IMR-90 (cell line): ENCODE results near the gene ASMTL. TPM values are rescaled to one million over a fixed set of nuclear protein-coding genes. Genes with fewer than 3 reads are reported as not detected.

Source experiments
- ATAC-seq: fragments of 200-7000 bp; cut with Tn5 transposase; 2 replicates; pipeline ENCODE4 v1.9.1; 2020; ENCODE audit warnings: low read depth, mild to moderate bottlenecking, moderate library complexity
- BruUV-seq: library from RNA; stranded (reverse); fragments of 400-500 nt; replicated peaks from 2 replicates; lab custom pipeline; 2021; lab: Mats Ljungman, UMichigan
- CTCF ChIA-PET: fragments of 300-600 bp; formaldehyde crosslinking; extraction: SDS; loops from one replicate; lab custom pipeline; 2021; ENCODE audit warnings: antibody characterized with exemption; lab: Yijun Ruan, JAX
- POLR2A ChIA-PET: fragments of 300-600 bp; sonication (Branson Sonifier 250); formaldehyde crosslinking; loops from one replicate; lab custom pipeline; 2022; ENCODE audit warnings: antibody characterized with exemption; ENCODE audit not compliant: unreplicated experiment; lab: Charles Lee
- DNase-seq: peaks from one replicate; pipeline ENCODE4 v3.0.0; 2013
- H2AFZ ChIP-seq: replicated peaks from 2 replicates; pipeline ENCODE3; 2013; ENCODE audit warnings: low read length, mild to moderate bottlenecking; ENCODE audit not compliant: poor library complexity
- H2AK5ac ChIP-seq: 2 replicates; pipeline ENCODE4 v1.6.1; 2013; ENCODE audit warnings: low read depth, low read length, inconsistent platforms
- H2AK9ac ChIP-seq: replicated peaks from 2 replicates; pipeline ENCODE3; 2013; ENCODE audit warnings: mild to moderate bottlenecking, low read depth, low read length, moderate library complexity; ENCODE audit not compliant: poor library complexity
- H2BK120ac ChIP-seq: 2 replicates; pipeline ENCODE4 v1.6.1; 2013; ENCODE audit warnings: low read depth, low read length, inconsistent platforms
- H2BK15ac ChIP-seq: 3 replicates; pipeline ENCODE4 v1.6.1; 2013; ENCODE audit warnings: low read depth, low read length, inconsistent platforms
- H2BK20ac ChIP-seq: 2 replicates; pipeline ENCODE4 v1.6.1; 2013; ENCODE audit warnings: low read depth, mild to moderate bottlenecking, inconsistent platforms, low read length, moderate library complexity
- H2BK5ac ChIP-seq: 2 replicates; pipeline ENCODE4 v1.6.1; 2013; ENCODE audit warnings: mild to moderate bottlenecking, low read depth, low read length, inconsistent platforms; ENCODE audit not compliant: poor library complexity, severe bottlenecking
- H3K14ac ChIP-seq: replicated peaks from 2 replicates; pipeline ENCODE4 v1.6.1; 2013; ENCODE audit warnings: low read depth, low read length, inconsistent platforms
- H3K18ac ChIP-seq: 2 replicates; pipeline ENCODE4 v1.6.1; 2013; ENCODE audit warnings: low read depth, low read length, control low read depth
- H3K23ac ChIP-seq: 2 replicates; pipeline ENCODE4 v1.6.1; 2013; ENCODE audit warnings: low read depth, low read length, inconsistent platforms
- H3K27ac ChIP-seq: 2 replicates; pipeline ENCODE4 v1.5.1; 2013; ENCODE audit warnings: mild to moderate bottlenecking, control low read depth, low read length; ENCODE audit not compliant: insufficient read depth
- H3K27me3 ChIP-seq: 2 replicates; pipeline ENCODE4 v1.6.1; 2013; ENCODE audit warnings: low read length; ENCODE audit not compliant: control insufficient read depth, insufficient read depth
- H3K36me3 ChIP-seq: 2 replicates; pipeline ENCODE4 v1.6.1; 2013; ENCODE audit warnings: low read length, mixed read lengths; ENCODE audit not compliant: control insufficient read depth, insufficient read depth
- H3K4ac ChIP-seq: 2 replicates; pipeline ENCODE4 v1.6.1; 2013; ENCODE audit warnings: low read depth, low read length, inconsistent platforms
- H3K4me1 ChIP-seq: 2 replicates; pipeline ENCODE4 v1.6.1; 2013; ENCODE audit warnings: low read length, mixed read lengths; ENCODE audit not compliant: control insufficient read depth, insufficient read depth
- H3K4me2 ChIP-seq: 2 replicates; pipeline ENCODE4 v1.6.1; 2013; ENCODE audit warnings: low read depth, mild to moderate bottlenecking, control low read depth, low read length, moderate library complexity
- H3K4me3 ChIP-seq: 2 replicates; pipeline ENCODE4 v1.5.1; 2013; ENCODE audit warnings: low read depth, mild to moderate bottlenecking, control low read depth, low read length, moderate library complexity; ENCODE audit not compliant: insufficient read depth
- H3K56ac ChIP-seq: 2 replicates; pipeline ENCODE4 v1.6.1; 2013; ENCODE audit warnings: low read length, inconsistent platforms; ENCODE audit not compliant: insufficient read depth; ENCODE audit errors: extremely low read depth
- H3K79me1 ChIP-seq, 2 experiments: 2 replicates each; pipeline ENCODE4 v1.6.1; 2013; ENCODE audit warnings: low read length in 2 of 2, inconsistent platforms in 1 of 2, low read depth in 1 of 2
- H3K9ac ChIP-seq: 2 replicates; pipeline ENCODE4 v1.6.1; 2013; ENCODE audit warnings: low read depth, low read length, control low read depth
- H3K9me1 ChIP-seq: 2 replicates; pipeline ENCODE4 v1.6.1; 2013; ENCODE audit warnings: low read length, inconsistent platforms; ENCODE audit not compliant: insufficient read depth
- H3K9me3 ChIP-seq: 2 replicates; pipeline ENCODE4 v1.6.1; 2013; ENCODE audit warnings: low read length; ENCODE audit not compliant: control insufficient read depth, insufficient read depth
- H4K20me1 ChIP-seq: 2 replicates; pipeline ENCODE4 v1.6.1; 2013; ENCODE audit warnings: low read length, inconsistent platforms; ENCODE audit not compliant: insufficient read depth
- H4K5ac ChIP-seq: 2 replicates; pipeline ENCODE4 v1.6.1; 2013; ENCODE audit warnings: mild to moderate bottlenecking, low read depth, low read length, control low read depth
- H4K8ac ChIP-seq, 2 experiments: 2 replicates each; pipeline ENCODE4 v1.6.1; 2013; ENCODE audit warnings: low read depth in 2 of 2, low read length in 2 of 2, control low read depth in 1 of 2, inconsistent platforms in 1 of 2
- H4K91ac ChIP-seq: 2 replicates; pipeline ENCODE4 v1.6.1; 2013; ENCODE audit warnings: low read depth, low read length, inconsistent platforms; ENCODE audit not compliant: insufficient read depth
- BHLHE40 ChIP-seq: fragments of 150-350 bp; IDR thresholded peaks from 2 replicates; pipeline ENCODE4 v1.6.1; 2016; ENCODE audit warnings: mild to moderate bottlenecking, low read depth, low read length
- CHD1 ChIP-seq: IDR thresholded peaks from 2 replicates; pipeline ENCODE4 v1.6.1; 2012; ENCODE audit warnings: low read depth, low read length, improper control_type of control experiment
- RCOR1 ChIP-seq: IDR thresholded peaks from 2 replicates; pipeline ENCODE4 v1.6.1; 2012; ENCODE audit warnings: mild to moderate bottlenecking, low read length, improper control_type of control experiment; ENCODE audit not compliant: insufficient replicate concordance
- WGBS, 2 experiments: methylation state at CpG; one replicate each; pipeline versions ENCODE4 v1.1.5 to v1.1.7; 2013; ENCODE audit warnings: missing lambda C conversion rate in 2 of 2; ENCODE audit not compliant: insufficient read length in 1 of 2; ENCODE audit errors: extremely low coverage in 2 of 2; 5-methylcytosine and 5-hydroxymethylcytosine counted together
- dilution Hi-C: fragments of 300-500 bp; cut with HindIII; formaldehyde crosslinking; loops from one replicate; pipeline ENCODE4 v1.14.3; 2018; ENCODE audit warnings: low sequenced_read_pairs; ENCODE audit not compliant: unreplicated experiment
- in situ Hi-C: fragments of 300-500 bp; cut with MboI; formaldehyde crosslinking; loops from 3 replicates; pipeline ENCODE4 v1.14.3; 2019; ENCODE audit warnings: low sequenced_read_pairs, inconsistent platforms, mixed read lengths
- intact Hi-C: fragments of 100-400 bp; cut with micrococcal nuclease; formaldehyde crosslinking; loops from 2 replicates; pipeline ENCODE4 v1.10.0; 2022
- polyA plus RNA-seq, 3 experiments: library from polyadenylated mRNA; depleted of rRNA; stranded (reverse); fragments of >200 nt; gene quantifications; 2 replicates each; pipeline ENCODE4 v1.2.3, GENCODE V29; 2012; ENCODE audit warnings: low replicate concordance in 1 of 3
- total RNA-seq: library from RNA; depleted of rRNA; stranded (reverse); fragments of >200 nt; gene quantifications from 2 replicates; pipeline ENCODE4 v1.2.3, GENCODE V29; 2012

The ASMTL gene
- total and polyA plus RNA-seq, 2 of the 4 experiments (the other 2 are of a cell fraction), result 13.4 to 33.4 TPM

- H3K9me1 ChIP-seq, result no peaks in the 10 kb centered on the region; the same call in 1 of the 2 replicates
- H3K18ac ChIP-seq, result no peak overlapping the region
- no peak overlapping the region for H2BK5ac ChIP-seq
- no peak for ATAC-seq
- ChIA-PET CTCF (no interaction called here), POLR2A (no interaction called here)
- H2AFZ ChIP-seq, result no peak overlapping the region
- H3K23ac ChIP-seq, result no peak overlapping the region
- BruUV-seq, result no TSS peak
- no peak overlapping the region for H2BK20ac ChIP-seq
- intact Hi-C loops, result no loop called here
- no peaks in the 10 kb centered on the region for H3K4me1 ChIP-seq
- TF ChIP-seq CHD1 (no peak), BHLHE40 (no peak), RCOR1 (no peak)
- H4K91ac ChIP-seq, result no peak overlapping the region
- H3K56ac ChIP-seq, result no peak overlapping the region
- H2AK9ac ChIP-seq, result no peak overlapping the region
- H4K20me1 ChIP-seq, result no peaks in the 10 kb centered on the region; the same call in 1 of the 2 replicates
- DNase-seq, result no peak
- no peak overlapping the region for H3K4me2 ChIP-seq
- peaks cover 31% of the 10 kb centered on the region for H3K36me3 ChIP-seq
- in situ Hi-C loops, result no loop called here
- H2BK15ac ChIP-seq, result no peak overlapping the region
- no peak overlapping the region for H4K8ac ChIP-seq
- H4K5ac ChIP-seq, result no peak overlapping the region
- no peak overlapping the region for H3K14ac ChIP-seq
- no peak overlapping the region for H3K4ac ChIP-seq
- no peak overlapping the region for H2BK120ac ChIP-seq
- H3K9ac ChIP-seq, result no peak overlapping the region
- dilution Hi-C loops, result no loop called here
- WGBS, 2 experiments, result no CpG with 5 or more reads among the region's 10 CpGs
- H2AK5ac ChIP-seq, result no peak overlapping the region
- no peak overlapping the region for H3K27ac ChIP-seq
- H3K79me1 ChIP-seq, result no peaks in the 10 kb centered on the region
- no peaks in the 10 kb centered on the region for H3K27me3 ChIP-seq
- H3K4me3 ChIP-seq, result no peak overlapping the region
- H3K9me3 ChIP-seq, result no peaks in the 10 kb centered on the region
These were observed 22.3 kb downstream of the ASMTL start for GRCh38 chrX:1430451-1430850.
